ENCODE results near the gene ALS2CL.
A peak's percentile ranks its signal among the peaks of the same experiment; 100 is the strongest.

ALS2CL gene

DNA sequence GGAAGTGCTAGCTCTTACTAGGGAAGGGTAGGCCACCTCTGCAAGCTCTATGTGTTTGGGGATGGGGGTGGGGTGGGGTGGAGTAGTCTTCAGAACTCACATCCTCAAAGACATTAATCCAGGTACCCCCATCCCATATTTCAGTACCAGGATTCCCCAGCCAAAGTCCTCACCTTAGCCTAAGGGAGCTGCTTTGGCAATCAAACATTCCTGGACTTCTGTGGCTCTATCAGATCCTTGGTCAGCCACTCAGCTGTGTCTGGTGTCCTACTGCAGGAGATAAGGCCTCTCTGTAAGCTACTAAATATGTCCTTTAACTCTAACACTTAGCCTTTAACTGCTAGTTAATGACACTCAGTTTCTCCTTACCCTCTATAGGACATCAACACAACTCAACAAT is 54.3 kb downstream of the ALS2CL start:
- no peak overlapping the region for H3K4me3 ChIP-seq
- peaks cover 0 to 13% (median 5%) of the 10 kb centered on the region in 3 donors for H3K9me3 ChIP-seq
- no peak for DNase-seq
- intact Hi-C loops (cut with DNase I; ENCODE audit: low total_unique reads): loop anchor here (10.0 kb wide), 1 partner anchor 154 kb away; no protein-coding TSS in a partner anchor
- no peak overlapping the region for H3K27ac ChIP-seq
- TF ChIP-seq, protein P1, sequence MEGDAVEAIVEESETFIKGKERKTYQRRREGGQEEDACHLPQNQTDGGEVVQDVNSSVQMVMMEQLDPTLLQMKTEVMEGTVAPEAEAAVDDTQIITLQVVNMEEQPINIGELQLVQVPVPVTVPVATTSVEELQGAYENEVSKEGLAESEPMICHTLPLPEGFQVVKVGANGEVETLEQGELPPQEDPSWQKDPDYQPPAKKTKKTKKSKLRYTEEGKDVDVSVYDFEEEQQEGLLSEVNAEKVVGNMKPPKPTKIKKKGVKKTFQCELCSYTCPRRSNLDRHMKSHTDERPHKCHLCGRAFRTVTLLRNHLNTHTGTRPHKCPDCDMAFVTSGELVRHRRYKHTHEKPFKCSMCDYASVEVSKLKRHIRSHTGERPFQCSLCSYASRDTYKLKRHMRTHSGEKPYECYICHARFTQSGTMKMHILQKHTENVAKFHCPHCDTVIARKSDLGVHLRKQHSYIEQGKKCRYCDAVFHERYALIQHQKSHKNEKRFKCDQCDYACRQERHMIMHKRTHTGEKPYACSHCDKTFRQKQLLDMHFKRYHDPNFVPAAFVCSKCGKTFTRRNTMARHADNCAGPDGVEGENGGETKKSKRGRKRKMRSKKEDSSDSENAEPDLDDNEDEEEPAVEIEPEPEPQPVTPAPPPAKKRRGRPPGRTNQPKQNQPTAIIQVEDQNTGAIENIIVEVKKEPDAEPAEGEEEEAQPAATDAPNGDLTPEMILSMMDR (IDR thresholded peaks at IDR 0.05): no peak
- peaks cover 0 to 8% of the 10 kb centered on the region in 2 donors for H3K27me3 ChIP-seq
- no peaks in the 10 kb centered on the region for H3K4me1 ChIP-seq
- H3K36me3 ChIP-seq: no peaks in the 10 kb centered on the region

DNA sequence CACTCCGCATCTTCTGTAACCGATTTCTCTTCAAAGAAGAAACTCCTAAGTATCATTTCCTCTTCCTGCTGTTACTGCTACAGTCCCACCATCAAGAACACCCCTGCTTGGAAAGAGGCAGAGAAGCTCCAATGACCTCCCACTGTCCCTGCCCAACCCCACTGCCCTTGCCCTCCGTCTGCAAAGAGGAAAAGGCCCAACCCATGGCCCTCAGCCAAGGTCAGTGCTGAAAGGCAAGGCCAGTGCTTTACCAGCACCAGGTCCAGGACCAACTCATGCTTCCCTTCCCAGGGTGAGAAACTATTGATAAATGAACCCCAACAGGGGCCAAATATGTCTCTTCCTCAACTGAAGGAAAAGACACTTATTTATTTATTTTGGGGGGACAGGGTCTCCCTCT is 58.6 kb downstream of the ALS2CL start:
- Histone ChIP-seq H3K4me3 (no peak overlapping the region), H3K36me3 (no peaks in the 10 kb centered on the region), H3K27ac (no peak overlapping the region), H3K9me3 (peaks cover 0 to 4% (median under 1%) of the 10 kb centered on the region in 3 donors), H3K4me1 (peaks cover 0 to 7% (median 5%) of the 10 kb centered on the region in 4 donors), H3K27me3 (peaks cover 0 to 3% of the 10 kb centered on the region in 2 donors)
- intact Hi-C loops (cut with DNase I; ENCODE audit: low total_unique reads): loop anchor here (10.0 kb wide), 1 partner anchor 150 kb away; no protein-coding TSS in a partner anchor
- TF ChIP-seq, protein P1 (IDR thresholded peaks at IDR 0.05): no peak
- no peak for DNase-seq

- H3K9me3 ChIP-seq: no peaks in the 10 kb centered on the region
- no peak overlapping the region for H3K4me3 ChIP-seq
- DNase-seq: no peak
- H3K4me1 ChIP-seq: peaks cover 0 to 13% (median 10%) of the 10 kb centered on the region in 4 donors
- intact Hi-C loops (cut with DNase I; ENCODE audit: low total_unique reads): loop anchor here (10.0 kb wide), 1 partner anchor 148 kb away; no protein-coding TSS in a partner anchor
- TF ChIP-seq, protein P1 (IDR thresholded peaks at IDR 0.05): no peak
- no peaks in the 10 kb centered on the region for H3K36me3 ChIP-seq
- peaks cover 0 to 3% of the 10 kb centered on the region in 2 donors for H3K27me3 ChIP-seq
- no peak overlapping the region for H3K27ac ChIP-seq
These were observed 60.7 kb downstream of the ALS2CL start for GRCh38 chr3:46632792-46633191.

- Histone ChIP-seq H3K4me3 (peak overlapping the region; percentile 31 to 47), H3K36me3 (no peaks in the 10 kb centered on the region), H3K27me3 (peaks cover 0 to 3% of the 10 kb centered on the region in 2 donors), H3K9me3 (no peaks in the 10 kb centered on the region), H3K27ac (peak overlapping the region; percentile 31 to 39), H3K4me1 (peaks cover 0 to 13% (median 10%) of the 10 kb centered on the region in 4 donors)
- intact Hi-C loops (cut with DNase I; ENCODE audit: low total_unique reads): loop anchor here (10.0 kb wide), 1 partner anchor 145 kb away; no protein-coding TSS in a partner anchor
- peak; percentile 67 to 87 for DNase-seq
- TF ChIP-seq, protein P1 (IDR thresholded peaks at IDR 0.05): peak; percentile 92 to 98
These were observed 63.6 kb downstream of the ALS2CL start for GRCh38 chr3:46629551-46630517.

GRCh38 chr3:46628901-46629369 is 64.5 kb downstream of the ALS2CL start:
- Histone ChIP-seq H3K27ac (peak overlapping the region in 1 of 2 donors; percentile 39), H3K27me3 (peaks cover 0 to 3% of the 10 kb centered on the region in 2 donors), H3K4me1 (peaks cover 0 to 13% (median 10%) of the 10 kb centered on the region in 4 donors), H3K36me3 (no peaks in the 10 kb centered on the region), H3K9me3 (no peaks in the 10 kb centered on the region), H3K4me3 (no peak overlapping the region)
- intact Hi-C loops (cut with DNase I; ENCODE audit: low total_unique reads): no loop called here
- TF ChIP-seq, protein P1 (IDR thresholded peaks at IDR 0.05): no peak
- DNase-seq: peak in 1 of 2 donors; percentile 38
